ENCODE measurements around the gene OR5M10.
"Not testable (repeated sequence)": the region's sequence is repeated elsewhere in the genome, so short reads cannot be mapped to it uniquely, and the experiment has no call there.

OR5M10 gene

GRCh38 chr11:56577621-56578020 is at the start of gene OR5M10:
OR5M10 (minus strand) TSS chr11:56577721; CDS start chr11:56577721, 0 bp downstream.
- no peak for DNase-seq

GRCh38 chr11:56625946-56626345 is 48.4 kb upstream of the OR5M10 start:
- DNase-seq = no peak

GRCh38 chr11:56624661-56625110 is 47.2 kb upstream of the OR5M10 start:
- no peak for DNase-seq

GRCh38 chr11:56611174-56611573 is 33.7 kb upstream of the OR5M10 start:
- no peak for DNase-seq

- DNase-seq = not testable (repeated sequence)
These were observed 14.7 kb upstream of the OR5M10 start for GRCh38 chr11:56592088-56592717.

GRCh38 chr11:56558574-56558973 is 18.9 kb downstream of the OR5M10 start:
- DNase-seq = no peak

GRCh38 chr11:56554691-56555090 is 22.8 kb downstream of the OR5M10 start:
- not testable (repeated sequence) for DNase-seq

GRCh38 chr11:56545531-56545930 is 32.0 kb downstream of the OR5M10 start:
- DNase-seq = no peak

GRCh38 chr11:56543739-56544138 is 33.8 kb downstream of the OR5M10 start:
- DNase-seq = no peak

- no peak for DNase-seq
These were observed 34.4 kb downstream of the OR5M10 start, which contains the start of gene OR5M11 for GRCh38 chr11:56543157-56543556. OR5M11 (minus strand) TSS chr11:56543257; CDS start chr11:56543257, 0 bp downstream.

GRCh38 chr11:56533054-56533740 is 44.3 kb downstream of the OR5M10 start:
- no peak for DNase-seq

- DNase-seq = no peak
These were observed 45.7 kb downstream of the OR5M10 start for GRCh38 chr11:56531856-56532255.

Data from NCI-H187 (cell line).